ENCODE results near the gene AFF3. TPM values are rescaled to one million over a fixed set of nuclear protein-coding genes. Genes with fewer than 3 reads are reported as not detected.

AFF3 gene
- total RNA-seq, 1 experiment from 2014 or later, result 0.61 TPM

DNA sequence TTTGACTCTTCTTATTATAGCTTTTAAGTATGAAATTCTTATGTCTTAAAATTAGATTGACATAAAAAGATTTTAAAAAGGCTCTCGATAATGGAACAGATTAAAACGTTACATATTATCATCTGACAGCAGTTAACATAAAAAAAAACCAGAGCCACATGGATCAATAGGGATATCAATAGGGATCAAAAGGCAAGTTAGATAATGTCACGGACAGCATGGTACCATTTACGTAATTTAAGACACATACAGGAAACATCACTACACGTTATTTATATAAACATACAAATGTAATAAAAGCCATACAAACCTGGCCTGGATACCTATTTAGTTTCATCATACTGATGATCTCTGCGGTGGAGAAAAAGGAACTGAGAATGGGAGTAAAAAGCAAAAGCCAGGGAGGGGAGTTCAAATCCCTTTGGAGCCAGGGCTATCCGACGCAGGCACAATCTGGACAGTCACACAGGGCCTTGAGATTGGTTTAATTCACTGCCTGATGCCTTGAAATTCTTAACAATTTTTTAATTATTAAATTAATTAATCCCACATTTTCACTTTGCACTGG, 227.2 kb downstream of the AFF3 start:
- Histone ChIP-seq H3K4me1 (ENCODE audit: control insufficient read depth in 1 of 2, insufficient read depth in 2 of 2, low read length in 2 of 2) (no peaks in the 10 kb centered on the region), H4K20me1 (ENCODE audit: insufficient read depth) (no peaks in the 10 kb centered on the region; the same call in 1 of the 2 replicates), H3K4me2 (ENCODE audit: low read length) (no peak overlapping the region), H2AFZ (ENCODE audit: low read depth, low read length, poor library complexity, severe bottlenecking) (no peak overlapping the region), H3K27ac (ENCODE audit: low read depth, low read length) (no peak overlapping the region), H3K36me3 (ENCODE audit: control insufficient read depth in 1 of 2, insufficient read depth in 2 of 2, low read length in 2 of 2) (no peaks in the 10 kb centered on the region), H3K27me3 (ENCODE audit: insufficient read depth, low read length) (peaks cover 84% of the 10 kb centered on the region), H3K9ac (ENCODE audit: low read length) (no peak overlapping the region), H3K9me3 (ENCODE audit: control insufficient read depth in 1 of 2, insufficient read depth in 1 of 2, low read depth in 1 of 2, low read length in 2 of 2) (no peaks in the 10 kb centered on the region), H3K79me2 (ENCODE audit: insufficient read depth, low read length) (no peaks in the 10 kb centered on the region), H3K9me2 (ENCODE audit: insufficient read depth) (no peaks in the 10 kb centered on the region), H3K4me3 (replicated peaks in 1 of 2; ENCODE audit: low read depth in 1 of 2, low read length in 2 of 2) (no peak overlapping the region)
- TF ChIP-seq ZNF274 (IDR thresholded peaks at IDR 0.05; ENCODE audit: low read depth, low read length) (no peak), JUND (IDR thresholded peaks at IDR 0.05) (no peak), CEBPB (IDR thresholded peaks at IDR 0.05; ENCODE audit: low read depth) (no peak), ELF1 (IDR thresholded peaks at IDR 0.05; ENCODE audit: borderline replicate concordance, low read depth) (no peak), SIN3A (IDR thresholded peaks at IDR 0.05; ENCODE audit: low read depth) (no peak), FOSL1 (IDR thresholded peaks at IDR 0.05; ENCODE audit: low read depth) (no peak), CBX3 (IDR thresholded peaks at IDR 0.05; ENCODE audit: low read depth) (no peak), EGR1 (IDR thresholded peaks at IDR 0.05; ENCODE audit: low read depth) (no peak), RAD21 (IDR thresholded peaks at IDR 0.05; ENCODE audit: low read depth) (no peak), POLR2A (IDR thresholded peaks at IDR 0.05; ENCODE audit: borderline replicate concordance, extremely low read depth, insufficient read depth, insufficient read length) (no peak), SP1 (IDR thresholded peaks at IDR 0.05; ENCODE audit: low read depth) (no peak), YY1 (IDR thresholded peaks at IDR 0.05; ENCODE audit: extremely low read depth, insufficient replicate concordance, low read depth, low read length) (no peak), ZFX (IDR thresholded peaks at IDR 0.05) (no peak), SRF (IDR thresholded peaks at IDR 0.05; ENCODE audit: low read depth) (no peak)
- TF ChIP-seq, protein P1, sequence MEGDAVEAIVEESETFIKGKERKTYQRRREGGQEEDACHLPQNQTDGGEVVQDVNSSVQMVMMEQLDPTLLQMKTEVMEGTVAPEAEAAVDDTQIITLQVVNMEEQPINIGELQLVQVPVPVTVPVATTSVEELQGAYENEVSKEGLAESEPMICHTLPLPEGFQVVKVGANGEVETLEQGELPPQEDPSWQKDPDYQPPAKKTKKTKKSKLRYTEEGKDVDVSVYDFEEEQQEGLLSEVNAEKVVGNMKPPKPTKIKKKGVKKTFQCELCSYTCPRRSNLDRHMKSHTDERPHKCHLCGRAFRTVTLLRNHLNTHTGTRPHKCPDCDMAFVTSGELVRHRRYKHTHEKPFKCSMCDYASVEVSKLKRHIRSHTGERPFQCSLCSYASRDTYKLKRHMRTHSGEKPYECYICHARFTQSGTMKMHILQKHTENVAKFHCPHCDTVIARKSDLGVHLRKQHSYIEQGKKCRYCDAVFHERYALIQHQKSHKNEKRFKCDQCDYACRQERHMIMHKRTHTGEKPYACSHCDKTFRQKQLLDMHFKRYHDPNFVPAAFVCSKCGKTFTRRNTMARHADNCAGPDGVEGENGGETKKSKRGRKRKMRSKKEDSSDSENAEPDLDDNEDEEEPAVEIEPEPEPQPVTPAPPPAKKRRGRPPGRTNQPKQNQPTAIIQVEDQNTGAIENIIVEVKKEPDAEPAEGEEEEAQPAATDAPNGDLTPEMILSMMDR (IDR thresholded peaks at IDR 0.05 in 2 of 3, conservative IDR thresholded peaks at IDR 0.05 in 1 of 3; ENCODE audit: borderline replicate concordance in 1 of 3, insufficient read depth in 1 of 3, low read depth in 2 of 3, low read length in 2 of 3), result no peak
- TF ChIP-seq, protein P2, sequence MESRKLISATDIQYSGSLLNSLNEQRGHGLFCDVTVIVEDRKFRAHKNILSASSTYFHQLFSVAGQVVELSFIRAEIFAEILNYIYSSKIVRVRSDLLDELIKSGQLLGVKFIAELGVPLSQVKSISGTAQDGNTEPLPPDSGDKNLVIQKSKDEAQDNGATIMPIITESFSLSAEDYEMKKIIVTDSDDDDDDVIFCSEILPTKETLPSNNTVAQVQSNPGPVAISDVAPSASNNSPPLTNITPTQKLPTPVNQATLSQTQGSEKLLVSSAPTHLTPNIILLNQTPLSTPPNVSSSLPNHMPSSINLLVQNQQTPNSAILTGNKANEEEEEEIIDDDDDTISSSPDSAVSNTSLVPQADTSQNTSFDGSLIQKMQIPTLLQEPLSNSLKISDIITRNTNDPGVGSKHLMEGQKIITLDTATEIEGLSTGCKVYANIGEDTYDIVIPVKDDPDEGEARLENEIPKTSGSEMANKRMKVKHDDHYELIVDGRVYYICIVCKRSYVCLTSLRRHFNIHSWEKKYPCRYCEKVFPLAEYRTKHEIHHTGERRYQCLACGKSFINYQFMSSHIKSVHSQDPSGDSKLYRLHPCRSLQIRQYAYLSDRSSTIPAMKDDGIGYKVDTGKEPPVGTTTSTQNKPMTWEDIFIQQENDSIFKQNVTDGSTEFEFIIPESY (IDR thresholded peaks at IDR 0.05; ENCODE audit: extremely low read depth, insufficient replicate concordance, low read length), result no peak
- TF ChIP-seq, protein P3, sequence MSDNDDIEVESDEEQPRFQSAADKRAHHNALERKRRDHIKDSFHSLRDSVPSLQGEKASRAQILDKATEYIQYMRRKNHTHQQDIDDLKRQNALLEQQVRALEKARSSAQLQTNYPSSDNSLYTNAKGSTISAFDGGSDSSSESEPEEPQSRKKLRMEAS (IDR thresholded peaks at IDR 0.05), result no peak
- TF ChIP-seq, protein P4, sequence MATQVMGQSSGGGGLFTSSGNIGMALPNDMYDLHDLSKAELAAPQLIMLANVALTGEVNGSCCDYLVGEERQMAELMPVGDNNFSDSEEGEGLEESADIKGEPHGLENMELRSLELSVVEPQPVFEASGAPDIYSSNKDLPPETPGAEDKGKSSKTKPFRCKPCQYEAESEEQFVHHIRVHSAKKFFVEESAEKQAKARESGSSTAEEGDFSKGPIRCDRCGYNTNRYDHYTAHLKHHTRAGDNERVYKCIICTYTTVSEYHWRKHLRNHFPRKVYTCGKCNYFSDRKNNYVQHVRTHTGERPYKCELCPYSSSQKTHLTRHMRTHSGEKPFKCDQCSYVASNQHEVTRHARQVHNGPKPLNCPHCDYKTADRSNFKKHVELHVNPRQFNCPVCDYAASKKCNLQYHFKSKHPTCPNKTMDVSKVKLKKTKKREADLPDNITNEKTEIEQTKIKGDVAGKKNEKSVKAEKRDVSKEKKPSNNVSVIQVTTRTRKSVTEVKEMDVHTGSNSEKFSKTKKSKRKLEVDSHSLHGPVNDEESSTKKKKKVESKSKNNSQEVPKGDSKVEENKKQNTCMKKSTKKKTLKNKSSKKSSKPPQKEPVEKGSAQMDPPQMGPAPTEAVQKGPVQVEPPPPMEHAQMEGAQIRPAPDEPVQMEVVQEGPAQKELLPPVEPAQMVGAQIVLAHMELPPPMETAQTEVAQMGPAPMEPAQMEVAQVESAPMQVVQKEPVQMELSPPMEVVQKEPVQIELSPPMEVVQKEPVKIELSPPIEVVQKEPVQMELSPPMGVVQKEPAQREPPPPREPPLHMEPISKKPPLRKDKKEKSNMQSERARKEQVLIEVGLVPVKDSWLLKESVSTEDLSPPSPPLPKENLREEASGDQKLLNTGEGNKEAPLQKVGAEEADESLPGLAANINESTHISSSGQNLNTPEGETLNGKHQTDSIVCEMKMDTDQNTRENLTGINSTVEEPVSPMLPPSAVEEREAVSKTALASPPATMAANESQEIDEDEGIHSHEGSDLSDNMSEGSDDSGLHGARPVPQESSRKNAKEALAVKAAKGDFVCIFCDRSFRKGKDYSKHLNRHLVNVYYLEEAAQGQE (IDR thresholded peaks at IDR 0.05; ENCODE audit: low read depth), result no peak
- ChIA-PET RAD21 (ENCODE audit: low non-redundant PET in 1 of 2, low total read pairs in 2 of 2, uncharacterized antibody in 2 of 2, unreplicated experiment in 2 of 2) (no interaction called here), CTCF (no interaction called here), POLR2A (no interaction called here)
- intact Hi-C loops (cut with micrococcal nuclease), result no loop called here
- ATAC-seq, result no peak
- DNase-seq (ENCODE audit: low read depth, low spot score), result no peak
- BruUV-seq (replicated peaks), result no TSS peak

Data from HCT116 (cell line).